SK-N-SH (cell line): ENCODE measurements around the gene GSTM2. TPM values are rescaled to one million over a fixed set of nuclear protein-coding genes. Genes with fewer than 3 reads are reported as not detected.

Experiments used
- polyA plus RNA-seq, 3 experiments: library from polyadenylated mRNA; depleted of rRNA; stranded (reverse); fragments of >200 nt; gene quantifications; 2 replicates each; pipeline ENCODE4 v1.2.3, GENCODE V29; 2012

The GSTM2 gene
- polyA plus RNA-seq, 1 of the 3 experiments (the other 2 are of a cell fraction), result 70.2 TPM

Other genes with a start within 250 kb of the GSTM2 start
- 118 and 139 TPM in 2 replicates for gene PSMA5, start 241.6 kb upstream of the GSTM2 start, polyA plus RNA-seq (2012; rRNA removed)
- 0.03 and 0.05 TPM in 2 replicates for gene SYPL2, start 201.5 kb upstream of the GSTM2 start, polyA plus RNA-seq (2012; rRNA removed)
- 3.9 and 4.0 TPM in 2 replicates for gene ATXN7L2, start 184.2 kb upstream of the GSTM2 start, polyA plus RNA-seq (2012; rRNA removed)
- 5.4 and 8.9 TPM in 2 replicates for gene CYB561D1, start 174.0 kb upstream of the GSTM2 start, polyA plus RNA-seq (2012; rRNA removed)
- 0.93 and 0.95 TPM in 2 replicates for gene AMIGO1, start 158.3 kb upstream of the GSTM2 start, polyA plus RNA-seq (2012; rRNA removed)
- not detected in 2 replicates for gene GPR61, start 128.2 kb upstream of the GSTM2 start, polyA plus RNA-seq (2012; rRNA removed)
- 4.0 and 4.8 TPM in 2 replicates for gene GNAI3, start 119.4 kb upstream of the GSTM2 start, polyA plus RNA-seq (2012; rRNA removed)
- gene GNAT2, start 48.4 kb upstream of the GSTM2 start, polyA plus RNA-seq (2012; rRNA removed), result 0.16 TPM in 2 replicates
- 59.1 and 63.7 TPM in 2 replicates for gene AMPD2, start 48.2 kb upstream of the GSTM2 start, polyA plus RNA-seq (2012; rRNA removed)
- 34.2 and 36.1 TPM in 2 replicates for gene GSTM4, start 12.0 kb upstream of the GSTM2 start, polyA plus RNA-seq (2012; rRNA removed)
- gene GSTM1, start 19.8 kb downstream of the GSTM2 start, polyA plus RNA-seq (2012; rRNA removed), result not detected in 2 replicates
- not detected in 2 replicates for gene GSTM5, start 44.2 kb downstream of the GSTM2 start, polyA plus RNA-seq (2012; rRNA removed)
- 84.9 and 86.6 TPM in 2 replicates for gene GSTM3, start 73.0 kb downstream of the GSTM2 start, polyA plus RNA-seq (2012; rRNA removed)
- not detected in 2 replicates for gene EPS8L3, start 95.9 kb downstream of the GSTM2 start, polyA plus RNA-seq (2012; rRNA removed)
- gene CSF1, start 242.8 kb downstream of the GSTM2 start, polyA plus RNA-seq (2012; rRNA removed), result 25.3 and 31.9 TPM in 2 replicates